HEK293T (cell line): ENCODE measurements around the gene PCDHA10.
A peak's percentile ranks its signal among the peaks of the same experiment; 100 is the strongest.
"Not testable (repeated sequence)": the region's sequence is repeated elsewhere in the genome, so short reads cannot be mapped to it uniquely, and the experiment has no call there.

Source experiments
- CTCF ChIA-PET: fragments of 350-600 bp; formaldehyde crosslinking; extraction: SDS; loops from one replicate; lab custom pipeline; 2021; ENCODE audit warnings: antibody characterized with exemption, inconsistent platforms; lab: Yijun Ruan, JAX
- POLR2A ChIA-PET: fragments of 350-600 bp; formaldehyde crosslinking; extraction: SDS; loops from one replicate; lab custom pipeline; 2020; ENCODE audit warnings: antibody characterized with exemption, inconsistent platforms; lab: Yijun Ruan, JAX
- DNase-seq: peaks from one replicate; pipeline ENCODE4 v3.0.0; 2012; ENCODE audit warnings: mixed read lengths; ENCODE audit errors: extremely low spot score
- ARNT ChIP-seq: fragments of 450-650 bp; IDR thresholded peaks from 2 replicates; pipeline ENCODE4 v1.6.1; 2017; ENCODE audit warnings: mild to moderate bottlenecking
- BHLHE40 ChIP-seq: fragments of 450-650 bp; IDR thresholded peaks from 2 replicates; pipeline ENCODE4 v1.6.1; 2016; ENCODE audit warnings: mild to moderate bottlenecking, moderate library complexity, borderline replicate concordance
- CTBP1 ChIP-seq: fragments of 450-650 bp; IDR thresholded peaks from 2 replicates; pipeline ENCODE4 v1.6.1; 2016; ENCODE audit warnings: borderline replicate concordance
- ELF4 ChIP-seq: fragments of 450-650 bp; IDR thresholded peaks from 2 replicates; pipeline ENCODE4 v1.6.1; 2017; ENCODE audit warnings: antibody characterized with exemption
- FOXA1 ChIP-seq: fragments of 450-650 bp; IDR thresholded peaks from 2 replicates; pipeline ENCODE4 v1.6.1; 2016; ENCODE audit warnings: mild to moderate bottlenecking
- FOXK2 ChIP-seq: fragments of 450-650 bp; IDR thresholded peaks from 2 replicates; pipeline ENCODE4 v1.6.1; 2016; ENCODE audit warnings: mild to moderate bottlenecking
- FOXM1 ChIP-seq: fragments of 450-650 bp; IDR thresholded peaks from 2 replicates; pipeline ENCODE4 v1.6.1; 2017; ENCODE audit warnings: mild to moderate bottlenecking, borderline replicate concordance
- HDGF ChIP-seq: fragments of 450-650 bp; IDR thresholded peaks from 2 replicates; pipeline ENCODE4 v1.6.1; 2017; ENCODE audit warnings: antibody characterized with exemption, borderline replicate concordance
- L3MBTL2 ChIP-seq: fragments of 450-650 bp; conservative IDR thresholded peaks from 2 replicates; pipeline ENCODE4 v1.6.1; 2016; ENCODE audit warnings: mild to moderate bottlenecking
- LEF1 ChIP-seq: fragments of 450-650 bp; IDR thresholded peaks from 2 replicates; pipeline ENCODE4 v1.6.1; 2017; ENCODE audit warnings: mild to moderate bottlenecking, borderline replicate concordance
- NFRKB ChIP-seq: fragments of 450-650 bp; IDR thresholded peaks from 2 replicates; pipeline ENCODE4 v1.6.1; 2016; ENCODE audit warnings: mild to moderate bottlenecking, moderate library complexity
- SP1 ChIP-seq: fragments of 450-650 bp; IDR thresholded peaks from 2 replicates; pipeline ENCODE4 v1.6.1; 2017
- SUZ12 ChIP-seq: fragments of 450-650 bp; IDR thresholded peaks from 2 replicates; pipeline ENCODE4 v1.6.1; 2016; ENCODE audit warnings: mild to moderate bottlenecking
- TARDBP ChIP-seq: fragments of 450-650 bp; IDR thresholded peaks from 2 replicates; pipeline ENCODE4 v1.6.1; 2016
- ZNF384 ChIP-seq: fragments of 450-650 bp; IDR thresholded peaks from 2 replicates; pipeline ENCODE4 v1.6.1; 2016
- TF ChIP-seq, protein P1 (sequence below): fragments of 450-650 bp; IDR thresholded peaks from 2 replicates; pipeline ENCODE4 v1.6.1; 2016

PCDHA10 gene

GRCh38 chr5:140835622-140836510 lies 19.8 kb upstream of the PCDHA10 start:
- POLR2A ChIA-PET = no interaction called here
- no peak for TF ChIP-seq FOXK2
- TF ChIP-seq HDGF = no peak
- TF ChIP-seq SP1 = no peak
- TF ChIP-seq TARDBP = no peak
- no peak for TF ChIP-seq L3MBTL2
- no peak for TF ChIP-seq CTBP1
- TF ChIP-seq ELF4 = no peak
- no peak for TF ChIP-seq FOXM1
- TF ChIP-seq FOXA1 = no peak
- no peak for TF ChIP-seq LEF1
- TF ChIP-seq SUZ12 = no peak
- TF ChIP-seq, protein P1, sequence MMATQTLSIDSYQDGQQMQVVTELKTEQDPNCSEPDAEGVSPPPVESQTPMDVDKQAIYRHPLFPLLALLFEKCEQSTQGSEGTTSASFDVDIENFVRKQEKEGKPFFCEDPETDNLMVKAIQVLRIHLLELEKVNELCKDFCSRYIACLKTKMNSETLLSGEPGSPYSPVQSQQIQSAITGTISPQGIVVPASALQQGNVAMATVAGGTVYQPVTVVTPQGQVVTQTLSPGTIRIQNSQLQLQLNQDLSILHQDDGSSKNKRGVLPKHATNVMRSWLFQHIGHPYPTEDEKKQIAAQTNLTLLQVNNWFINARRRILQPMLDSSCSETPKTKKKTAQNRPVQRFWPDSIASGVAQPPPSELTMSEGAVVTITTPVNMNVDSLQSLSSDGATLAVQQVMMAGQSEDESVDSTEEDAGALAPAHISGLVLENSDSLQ = no peak
- no peak for TF ChIP-seq BHLHE40
- no peak for TF ChIP-seq ZNF384
- TF ChIP-seq NFRKB = no peak
- no peak for TF ChIP-seq ARNT
- DNase-seq = no peak
- CTCF ChIA-PET = interaction anchor here (1.0 kb wide), 1 partner anchor 17 kb away, joined by 3 read pairs; no protein-coding TSS in a partner anchor

- DNase-seq = peak; percentile 43
- ChIA-PET POLR2A (interaction anchor here (0.8 kb wide), 1 partner anchor 199 kb away, joined by 3 read pairs; no protein-coding TSS in a partner anchor), CTCF (interaction anchor here (0.5 to 1.5 kb wide), 14 partner anchors 10 to 245 kb away, joined by 3 to 6 read pairs (median 3); partner anchors contain the start of genes PCDHA1, PCDHA10, PCDHA11 and PCDHA5)
- TF ChIP-seq NFRKB (no peak), CTBP1 (no peak), SUZ12 (no peak), L3MBTL2 (no peak), FOXA1 (no peak), ARNT (no peak), BHLHE40 (no peak)
- TF ChIP-seq, protein P1 = no peak
Measured at GRCh38 chr5:140840978-140841962, 14.4 kb upstream of the PCDHA10 start, which contains the start of gene PCDHA8. Gene PCDHA8 (plus strand): TSS chr5:140841187. CDS start chr5:140841322, 135 bp downstream.

DNA sequence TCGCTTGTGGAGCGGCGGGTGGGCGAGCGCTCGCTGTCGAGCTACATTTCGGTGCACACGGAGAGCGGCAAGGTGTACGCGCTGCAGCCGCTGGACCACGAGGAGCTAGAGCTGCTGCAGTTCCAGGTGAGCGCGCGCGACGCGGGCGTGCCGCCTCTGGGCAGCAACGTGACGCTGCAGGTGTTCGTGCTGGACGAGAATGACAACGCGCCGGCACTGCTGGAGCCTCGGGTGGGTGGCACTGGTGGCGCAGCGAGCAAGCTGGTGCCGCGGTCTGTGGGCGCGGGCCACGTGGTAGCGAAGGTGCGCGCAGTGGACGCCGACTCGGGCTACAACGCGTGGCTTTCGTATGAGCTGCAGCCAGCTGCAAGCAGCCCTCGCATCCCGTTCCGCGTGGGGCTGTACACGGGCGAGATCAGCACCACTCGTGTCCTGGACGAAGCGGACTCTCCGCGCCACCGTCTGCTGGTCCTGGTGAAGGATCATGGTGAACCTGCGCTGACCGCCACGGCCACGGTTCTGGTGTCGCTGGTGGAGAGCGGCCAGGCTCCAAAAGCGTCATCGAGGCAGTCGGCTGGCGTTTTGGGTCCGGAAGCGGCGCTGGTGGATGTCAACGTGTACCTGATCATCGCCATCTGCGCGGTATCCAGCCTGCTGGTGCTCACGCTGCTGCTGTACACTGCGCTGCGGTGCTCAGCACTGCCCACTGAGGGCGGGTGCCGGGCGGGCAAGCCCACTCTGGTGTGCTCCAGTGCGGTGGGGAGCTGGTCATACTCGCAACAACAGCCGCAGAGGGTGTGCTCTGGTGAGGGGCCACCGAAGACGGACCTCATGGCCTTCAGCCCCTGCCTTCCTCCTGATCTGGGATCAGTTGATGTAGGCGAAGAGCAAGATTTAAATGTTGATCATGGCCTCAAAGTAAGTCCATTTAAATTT lies 12.6 kb upstream of the PCDHA10 start:
- ChIA-PET CTCF (no interaction called here), POLR2A (no interaction called here)
- TF ChIP-seq FOXM1 = no peak
- no peak for DNase-seq

DNA sequence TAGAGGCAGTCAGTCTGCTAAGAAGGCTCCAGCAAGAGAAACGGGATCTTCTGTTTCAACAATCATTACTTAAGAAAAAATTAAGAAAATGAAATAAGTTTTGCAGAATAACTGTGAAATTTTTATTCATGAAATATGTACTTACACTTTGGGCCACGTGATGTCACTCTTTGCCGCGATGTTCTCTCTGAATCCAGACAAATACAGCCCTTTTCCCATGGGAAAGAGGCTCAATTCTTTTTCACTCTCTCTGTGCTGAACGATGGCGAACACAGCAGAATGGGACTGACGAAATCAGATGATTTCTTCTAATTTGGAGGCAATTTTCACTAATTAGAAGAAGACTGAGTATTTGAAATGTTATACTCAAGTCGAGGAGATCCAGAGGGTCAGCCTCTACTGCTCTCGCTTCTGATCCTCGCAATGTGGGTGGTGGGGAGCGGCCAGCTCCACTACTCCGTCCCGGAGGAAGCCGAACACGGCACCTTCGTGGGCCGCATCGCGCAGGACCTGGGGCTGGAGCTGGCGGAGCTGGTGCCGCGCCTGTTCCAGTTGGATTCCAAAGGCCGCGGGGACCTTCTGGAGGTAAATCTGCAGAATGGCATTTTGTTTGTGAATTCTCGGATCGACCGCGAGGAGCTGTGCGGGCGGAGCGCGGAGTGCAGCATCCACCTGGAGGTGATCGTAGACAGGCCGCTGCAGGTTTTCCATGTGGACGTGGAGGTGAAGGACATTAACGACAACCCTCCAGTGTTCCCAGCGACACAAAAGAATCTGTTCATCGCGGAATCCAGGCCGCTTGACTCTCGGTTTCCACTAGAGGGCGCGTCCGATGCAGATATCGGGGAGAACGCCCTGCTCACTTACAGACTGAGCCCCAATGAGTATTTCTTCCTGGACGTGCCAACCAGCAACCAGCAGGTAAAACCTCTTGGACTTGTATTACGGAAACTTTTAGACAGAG lies 7.3 kb upstream of the PCDHA10 start, which contains the start of gene PCDHA9:
Gene PCDHA9 (plus strand): TSS at position 244 of the 964 bp plus-strand sequence. CDS start 114 bp downstream, at position 358.
- CTCF ChIA-PET, POLR2A ChIA-PET, DNase-seq: not testable (repeated sequence)

GRCh38 chr5:140849831-140850634 lies 5.7 kb upstream of the PCDHA10 start:
- POLR2A ChIA-PET, DNase-seq: not testable (repeated sequence)
- CTCF ChIA-PET = interaction anchor here (0.6 kb wide), 1 partner anchor 188 kb away, joined by 3 read pairs; no protein-coding TSS in a partner anchor
